DMS53 (cell line): ENCODE measurements around the gene FANCL.
A peak's percentile ranks its signal among the peaks of the same experiment; 100 is the strongest.
"Not testable (repeated sequence)": the region's sequence is repeated elsewhere in the genome, so short reads cannot be mapped to it uniquely, and the experiment has no call there.

Source experiments
- DNase-seq: peaks from one replicate; lab custom pipeline; 2025; lab: John Stamatoyannopoulos, UW

The FANCL gene

GRCh38 chr2:58145769-58146168, 95.4 kb downstream of the FANCL start:
- not testable (repeated sequence) for DNase-seq

- no peak for DNase-seq
Measured at GRCh38 chr2:58140508-58141072, 100.5 kb downstream of the FANCL start.

GRCh38 chr2:58138396-58139030, 102.6 kb downstream of the FANCL start:
- no peak for DNase-seq

GRCh38 chr2:58137856-58138255, 103.3 kb downstream of the FANCL start:
- no peak for DNase-seq

- DNase-seq = no peak
Measured at GRCh38 chr2:58137221-58137620, 103.9 kb downstream of the FANCL start.

- no peak for DNase-seq
Measured at GRCh38 chr2:58135861-58136260, 105.3 kb downstream of the FANCL start.

- DNase-seq = no peak
Measured at GRCh38 chr2:58133395-58133794, 107.7 kb downstream of the FANCL start.

- peak; percentile 12 for DNase-seq
Measured at GRCh38 chr2:58131191-58132011, 109.7 kb downstream of the FANCL start.

- no peak for DNase-seq
Measured at GRCh38 chr2:58130238-58130637, 110.9 kb downstream of the FANCL start.

GRCh38 chr2:58127111-58127510, 114.0 kb downstream of the FANCL start:
- DNase-seq = no peak

GRCh38 chr2:58122540-58122939, 118.6 kb downstream of the FANCL start:
- no peak for DNase-seq

- no peak for DNase-seq
Measured at GRCh38 chr2:58122040-58122439, 119.1 kb downstream of the FANCL start.

- no peak for DNase-seq
Measured at GRCh38 chr2:58120626-58121229, 120.4 kb downstream of the FANCL start.

- not testable (repeated sequence) for DNase-seq
Measured at GRCh38 chr2:58113563-58113962, 127.6 kb downstream of the FANCL start.

- DNase-seq = no peak
Measured at GRCh38 chr2:58110765-58111164, 130.4 kb downstream of the FANCL start.

GRCh38 chr2:58109481-58109880, 131.6 kb downstream of the FANCL start:
- DNase-seq = no peak
